Measurements from ENCODE around the gene IFT20.

The IFT20 gene, protein sequence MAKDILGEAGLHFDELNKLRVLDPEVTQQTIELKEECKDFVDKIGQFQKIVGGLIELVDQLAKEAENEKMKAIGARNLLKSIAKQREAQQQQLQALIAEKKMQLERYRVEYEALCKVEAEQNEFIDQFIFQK

DNA sequence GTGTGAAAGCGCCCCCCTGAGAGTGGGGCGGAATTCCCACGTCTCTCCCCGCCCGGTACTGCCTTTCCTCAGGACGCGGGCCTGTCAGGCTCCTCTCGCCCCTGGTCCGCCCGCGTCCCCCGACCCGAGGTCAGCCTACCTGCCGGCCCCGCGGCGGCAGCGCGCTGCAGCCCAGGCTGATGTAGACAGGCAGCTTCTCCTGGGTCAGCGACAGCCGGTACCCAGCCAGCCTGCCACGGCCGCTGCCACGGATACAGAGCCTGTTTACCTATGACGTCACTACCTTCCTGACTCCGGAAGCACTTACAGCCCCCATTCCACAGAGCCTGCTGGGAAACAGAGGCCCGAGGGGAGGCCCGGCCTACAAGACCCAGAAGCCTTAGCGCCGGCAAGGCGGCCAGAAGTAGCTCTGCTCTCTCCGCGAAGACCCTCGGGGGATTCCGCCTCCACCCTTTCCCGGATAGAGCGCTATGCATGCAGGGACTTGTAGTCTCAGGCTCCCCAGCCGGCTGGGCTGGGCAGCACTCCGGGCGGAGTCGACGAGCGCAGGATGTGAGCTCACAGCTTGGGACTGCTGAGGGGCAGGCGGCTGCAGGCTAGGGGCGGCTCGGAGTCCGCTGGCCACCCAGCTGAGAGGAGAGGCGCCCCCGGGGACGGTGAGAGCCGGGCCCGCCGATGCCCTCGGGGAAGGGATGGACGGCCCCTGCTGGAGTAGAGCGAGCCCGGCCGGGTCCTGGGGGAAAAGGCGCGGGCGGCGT lies at the start of gene IFT20, which contains the start of gene TNFAIP1:
Gene IFT20 (minus strand): TSS at position 272 of the 758 bp plus-strand sequence. CDS start 3,487 bp downstream, outside the sequence.
Gene TNFAIP1 (plus strand): TSS at position 561 of the 758 bp plus-strand sequence. CDS start 3,761 bp downstream, outside the sequence.
- FAIRE-seq = peak; percentile 99
- DNase-seq (ENCODE audit: insufficient read length, low spot score) = peak; percentile 95

- DNase-seq (ENCODE audit: insufficient read length, low spot score) (no peak), FAIRE-seq (no peak)
Measured at GRCh38 chr17:28385037-28385400, 49.7 kb upstream of the IFT20 start.

- peak; percentile 76 for DNase-seq (ENCODE audit: insufficient read length, low spot score)
- peak; percentile 79 for FAIRE-seq
Measured at GRCh38 chr17:28384281-28385036, 49.2 kb upstream of the IFT20 start.

DNA sequence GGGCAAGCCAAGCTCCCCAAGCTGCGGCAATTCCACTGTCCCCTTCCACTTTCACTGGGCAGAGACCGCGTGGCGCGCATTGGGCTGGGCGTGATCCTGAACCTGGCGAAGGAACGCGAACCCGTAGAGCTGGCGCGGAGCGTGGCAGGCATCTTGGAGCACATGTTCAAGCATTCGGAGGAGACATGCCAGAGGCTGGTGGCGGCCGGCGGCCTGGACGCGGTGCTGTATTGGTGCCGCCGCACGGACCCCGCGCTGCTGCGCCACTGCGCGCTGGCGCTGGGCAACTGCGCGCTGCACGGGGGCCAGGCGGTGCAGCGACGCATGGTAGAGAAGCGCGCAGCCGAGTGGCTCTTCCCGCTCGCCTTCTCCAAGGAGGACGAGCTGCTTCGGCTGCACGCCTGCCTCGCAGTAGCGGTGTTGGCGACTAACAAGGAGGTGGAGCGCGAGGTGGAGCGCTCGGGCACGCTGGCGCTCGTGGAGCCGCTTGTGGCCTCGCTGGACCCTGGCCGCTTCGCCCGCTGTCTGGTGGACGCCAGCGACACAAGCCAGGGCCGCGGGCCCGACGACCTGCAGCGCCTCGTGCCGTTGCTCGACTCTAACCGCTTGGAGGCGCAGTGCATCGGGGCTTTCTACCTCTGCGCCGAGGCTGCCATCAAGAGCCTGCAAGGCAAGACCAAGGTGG lies 46.0 kb upstream of the IFT20 start:
- FAIRE-seq (no peak), DNase-seq (ENCODE audit: insufficient read length, low spot score) (no peak)

- DNase-seq (ENCODE audit: insufficient read length, low spot score) = no peak
- FAIRE-seq = no peak
Measured at GRCh38 chr17:28379814-28380801, 44.8 kb upstream of the IFT20 start.

DNA sequence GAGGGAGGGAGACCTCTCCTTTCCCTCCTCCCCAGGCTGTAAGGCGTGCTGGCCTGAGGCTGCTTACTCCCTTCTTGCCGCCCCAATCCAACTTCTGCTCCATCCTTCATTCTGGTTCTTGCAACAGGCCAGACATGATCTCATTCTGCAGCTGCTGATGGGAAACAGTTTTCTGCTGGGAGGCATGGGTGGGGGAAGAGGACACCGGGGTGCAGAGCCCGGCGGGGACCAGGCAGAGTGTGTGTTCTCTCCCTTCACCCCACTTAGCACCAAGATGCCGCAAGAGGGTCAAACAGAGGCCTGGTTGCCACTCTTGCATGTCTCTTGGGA lies 37.6 kb upstream of the IFT20 start:
- DNase-seq (ENCODE audit: insufficient read length, low spot score) (no peak), FAIRE-seq (no peak)

DNA sequence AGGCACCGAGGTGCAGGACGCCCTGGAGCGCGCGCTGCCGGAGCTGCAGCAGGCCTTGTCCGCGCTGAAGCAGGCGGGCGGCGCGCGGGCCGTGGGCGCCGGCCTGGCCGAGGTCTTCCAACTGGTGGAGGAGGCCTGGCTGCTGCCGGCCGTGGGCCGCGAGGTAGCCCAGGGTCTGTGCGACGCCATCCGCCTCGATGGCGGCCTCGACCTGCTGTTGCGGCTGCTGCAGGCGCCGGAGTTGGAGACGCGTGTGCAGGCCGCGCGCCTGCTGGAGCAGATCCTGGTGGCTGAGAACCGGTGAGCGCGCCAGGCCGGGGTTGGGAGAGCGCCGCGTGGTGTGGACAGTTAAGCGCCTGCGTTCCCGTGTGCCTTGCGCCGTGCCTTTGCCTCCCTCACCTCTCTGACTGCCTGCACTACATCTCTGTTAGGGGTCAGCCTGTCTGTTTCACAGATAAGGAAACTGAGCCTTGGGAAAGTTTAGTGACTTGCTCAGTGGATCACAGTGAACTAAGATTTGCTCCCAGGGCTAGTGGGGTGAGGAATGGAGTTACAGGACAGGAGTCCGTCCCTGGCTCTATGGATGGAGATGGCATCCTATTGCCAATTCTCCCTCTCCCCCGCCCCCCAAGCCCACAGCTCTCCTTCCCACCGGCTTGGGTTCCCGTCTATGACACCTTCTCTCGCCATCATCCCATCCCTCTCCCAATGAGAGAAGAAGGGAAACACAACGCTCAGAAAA lies 37.1 kb upstream of the IFT20 start:
- FAIRE-seq = no peak
- DNase-seq (ENCODE audit: insufficient read length, low spot score) = no peak

GRCh38 chr17:28371245-28372202 lies 36.3 kb upstream of the IFT20 start, which contains the start of gene SARM1:
TSS of gene SARM1 (plus strand) at chr17:28371694. CDS start at chr17:28372033, 339 bp downstream.
- DNase-seq (ENCODE audit: insufficient read length, low spot score) (peak; percentile 96), FAIRE-seq (peak; percentile 81)

- DNase-seq (ENCODE audit: insufficient read length, low spot score) (no peak), FAIRE-seq (no peak)
Measured at GRCh38 chr17:28370744-28371103, 35.5 kb upstream of the IFT20 start.

GRCh38 chr17:28370035-28370743 lies 34.9 kb upstream of the IFT20 start, which contains the start of gene VTN:
TSS of gene VTN (minus strand) at chr17:28370307. CDS start at chr17:28370203, 104 bp downstream.
- no peak for FAIRE-seq
- no peak for DNase-seq (ENCODE audit: insufficient read length, low spot score)

- FAIRE-seq = no peak
Measured at GRCh38 chr17:28369684-28370034, 34.4 kb upstream of the IFT20 start.

GRCh38 chr17:28368915-28369683 lies 33.8 kb upstream of the IFT20 start:
- FAIRE-seq = no peak
- DNase-seq (ENCODE audit: insufficient read length, low spot score) = no peak

More at GRCh38 chr17:28369684-28370034, 34.4 kb upstream of the IFT20 start:
- no peak for DNase-seq (ENCODE audit: insufficient read length, low spot score)

GRCh38 chr17:28368306-28368831 lies 33.1 kb upstream of the IFT20 start:
- DNase-seq (ENCODE audit: insufficient read length, low spot score) = no peak
- FAIRE-seq = no peak

DNA sequence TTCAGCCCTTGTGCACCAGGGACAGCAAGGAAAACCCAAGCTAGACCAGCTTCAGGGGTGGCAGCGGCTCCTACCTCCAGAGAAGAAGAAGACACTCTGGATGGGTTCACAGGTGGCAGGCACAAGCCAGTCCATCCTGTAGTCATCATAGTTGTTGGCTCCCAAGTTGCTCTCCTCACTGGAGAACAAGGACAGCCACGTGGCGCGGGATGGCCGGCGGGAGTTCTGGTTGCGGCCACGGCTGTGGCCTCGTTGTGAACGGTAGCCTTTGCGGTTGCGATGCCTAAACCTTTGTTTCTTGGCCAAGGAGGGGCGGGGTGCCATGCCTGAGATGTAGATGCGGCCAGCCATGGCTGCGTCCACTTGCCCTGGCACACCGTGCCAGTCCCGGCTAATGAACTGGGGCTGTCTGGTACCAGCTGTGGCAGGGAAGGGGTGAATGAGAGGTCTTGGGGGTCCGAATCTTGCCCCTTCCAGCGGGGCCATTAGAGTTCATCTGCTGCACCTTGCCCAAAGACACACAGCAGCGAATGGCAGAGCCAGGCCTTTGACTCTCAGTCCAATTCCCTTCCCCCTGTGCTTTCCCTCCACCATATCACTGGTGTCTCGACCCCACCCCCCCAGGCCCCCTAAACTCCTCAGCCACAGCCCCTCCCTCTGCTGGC lies 32.5 kb upstream of the IFT20 start:
- FAIRE-seq (no peak), DNase-seq (ENCODE audit: insufficient read length, low spot score) (no peak)

DNA sequence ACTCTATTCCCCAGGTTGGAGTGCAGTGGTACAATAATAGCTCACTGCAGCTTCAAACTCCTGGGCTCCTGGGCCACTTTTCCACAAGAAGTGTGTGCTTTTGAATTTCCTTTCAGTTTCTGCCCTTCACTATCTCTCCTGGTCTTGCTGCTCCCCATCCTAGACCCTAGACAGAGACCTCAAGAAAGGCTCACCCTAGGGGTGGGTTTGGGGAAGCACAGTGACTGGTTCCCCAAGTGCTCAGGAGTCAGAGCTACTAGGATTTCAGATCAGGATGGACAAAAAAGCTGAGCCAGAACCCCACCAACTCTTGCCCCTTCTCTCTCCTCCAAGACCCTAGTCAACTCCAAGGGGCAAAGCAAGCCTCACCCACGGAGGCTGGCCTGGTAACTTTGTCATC lies 31.3 kb upstream of the IFT20 start:
- FAIRE-seq = no peak
- no peak for DNase-seq (ENCODE audit: insufficient read length, low spot score)

GRCh38 chr17:28365487-28365886 lies 30.2 kb upstream of the IFT20 start:
- no peak for DNase-seq (ENCODE audit: insufficient read length, low spot score)

More at GRCh38 chr17:28365487-28365886, 30.2 kb upstream of the IFT20 start:
- FAIRE-seq = no peak

Measured in GM19239 (cell line).